Loucy (cell line): ENCODE results near the gene CPEB1.

ENCODE experiments used
- H2AFZ ChIP-seq: fragments of 200-600 bp; sonication (generic); 2 replicates; pipeline ENCODE4 v1.6.0; 2016; ENCODE audit warnings: antibody characterized with exemption, mild to moderate bottlenecking, low read length, moderate library complexity
- H3F3A ChIP-seq: fragments of 200-600 bp; 2 replicates; pipeline ENCODE4 v1.6.0; 2016; ENCODE audit warnings: antibody characterized with exemption, low read depth, mild to moderate bottlenecking
- H3K27me3 ChIP-seq: fragments of 200-600 bp; sonication (generic); 2 replicates; pipeline ENCODE4 v1.6.1; 2014; ENCODE audit warnings: low read length, mild to moderate bottlenecking; ENCODE audit not compliant: insufficient read depth, poor library complexity, severe bottlenecking
- H3K36me3 ChIP-seq: fragments of 200-600 bp; sonication (generic); 2 replicates; pipeline ENCODE4 v1.6.1; 2016; ENCODE audit warnings: low read length; ENCODE audit not compliant: insufficient read depth
- H3K4me1 ChIP-seq: fragments of 200-600 bp; sonication (generic); 2 replicates; pipeline ENCODE4 v1.5.1; 2014; ENCODE audit warnings: low read length, mild to moderate bottlenecking; ENCODE audit not compliant: insufficient read depth, poor library complexity, severe bottlenecking
- H3K4me2 ChIP-seq: fragments of 200-600 bp; sonication (generic); 2 replicates; pipeline ENCODE4 v1.6.0; 2014; ENCODE audit warnings: antibody characterized with exemption, low read length, low read depth, mild to moderate bottlenecking; ENCODE audit not compliant: poor library complexity, severe bottlenecking
- H3K4me3 ChIP-seq: fragments of 200-600 bp; sonication (generic); 2 replicates; pipeline ENCODE4 v1.5.1; 2014; ENCODE audit warnings: low read length, mild to moderate bottlenecking, mixed read lengths; ENCODE audit not compliant: poor library complexity, severe bottlenecking
- H3K79me2 ChIP-seq: fragments of 200-600 bp; sonication (generic); 2 replicates; pipeline ENCODE4 v1.6.1; 2014; ENCODE audit warnings: low read length; ENCODE audit not compliant: insufficient read depth
- H3K9ac ChIP-seq: fragments of 200-600 bp; sonication (generic); 2 replicates; pipeline ENCODE4 v1.6.0; 2014; ENCODE audit warnings: mild to moderate bottlenecking, low read depth, low read length, moderate library complexity; ENCODE audit not compliant: poor library complexity, severe bottlenecking
- H3K9me2 ChIP-seq: fragments of 200-600 bp; sonication (generic); replicated peaks from 2 replicates; pipeline ENCODE4 v1.6.1; 2016; ENCODE audit warnings: low read depth, low read length, mixed read lengths
- H3K9me3 ChIP-seq: fragments of 200-600 bp; sonication (generic); 2 replicates; pipeline ENCODE4 v1.6.1; 2014; ENCODE audit warnings: mild to moderate bottlenecking, antibody characterized with exemption, low read length, low read depth; ENCODE audit not compliant: insufficient read depth
- H4K20me1 ChIP-seq: fragments of 200-600 bp; sonication (generic); 2 replicates; pipeline ENCODE4 v1.6.0; 2014; ENCODE audit warnings: antibody characterized with exemption, low read length, mild to moderate bottlenecking; ENCODE audit not compliant: insufficient read depth, poor library complexity, severe bottlenecking
- EZH2phosphoT487 ChIP-seq: fragments of 200-600 bp; IDR thresholded peaks from 2 replicates; pipeline ENCODE4 v1.6.1; 2018; ENCODE audit warnings: antibody characterized with exemption, mild to moderate bottlenecking, moderate library complexity, borderline replicate concordance
- TF ChIP-seq, protein P1 (sequence below): fragments of 200-600 bp; sonication (generic); conservative IDR thresholded peaks from 2 replicates; pipeline ENCODE4 v1.5.1; 2014; ENCODE audit warnings: mild to moderate bottlenecking, antibody characterized with exemption, low read length

Gene CPEB1

DNA sequence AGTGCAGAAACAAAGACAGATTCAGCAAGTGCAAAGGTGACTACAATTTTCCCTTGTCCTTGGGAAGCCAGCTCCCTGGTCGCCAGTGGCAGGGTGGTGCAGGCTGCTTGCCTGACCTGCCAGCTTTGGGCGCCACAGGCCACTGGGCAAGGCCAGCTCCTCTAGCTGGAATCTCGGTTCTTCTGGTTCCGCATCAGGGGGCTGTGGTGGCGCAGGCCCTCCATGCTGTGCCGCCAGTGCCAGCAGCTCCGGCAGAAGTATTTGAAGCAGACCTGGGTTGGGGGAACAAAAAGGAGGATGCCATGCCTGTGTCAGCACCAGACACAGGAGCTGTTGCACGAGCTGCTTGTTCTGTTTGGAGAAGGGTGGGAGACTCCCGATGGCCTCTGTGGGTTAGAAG lies 102.7 kb downstream of the CPEB1 start:
- Histone ChIP-seq H2AFZ (no peak overlapping the region), H4K20me1 (peaks cover 8% of the 10 kb centered on the region), H3K4me2 (no peak overlapping the region), H3K4me1 (no peaks in the 10 kb centered on the region), H3K79me2 (peaks cover 16% of the 10 kb centered on the region), H3K9me3 (no peaks in the 10 kb centered on the region), H3K27me3 (peaks cover 9% of the 10 kb centered on the region), H3F3A (no peaks in the 10 kb centered on the region), H3K9ac (no peak overlapping the region), H3K4me3 (no peak overlapping the region), H3K36me3 (0 out of 2 replicates have a peak, but pooled peaks cover 3% of the 10 kb centered on the region), H3K9me2 (no peaks in the 10 kb centered on the region)
- TF ChIP-seq, protein P1, sequence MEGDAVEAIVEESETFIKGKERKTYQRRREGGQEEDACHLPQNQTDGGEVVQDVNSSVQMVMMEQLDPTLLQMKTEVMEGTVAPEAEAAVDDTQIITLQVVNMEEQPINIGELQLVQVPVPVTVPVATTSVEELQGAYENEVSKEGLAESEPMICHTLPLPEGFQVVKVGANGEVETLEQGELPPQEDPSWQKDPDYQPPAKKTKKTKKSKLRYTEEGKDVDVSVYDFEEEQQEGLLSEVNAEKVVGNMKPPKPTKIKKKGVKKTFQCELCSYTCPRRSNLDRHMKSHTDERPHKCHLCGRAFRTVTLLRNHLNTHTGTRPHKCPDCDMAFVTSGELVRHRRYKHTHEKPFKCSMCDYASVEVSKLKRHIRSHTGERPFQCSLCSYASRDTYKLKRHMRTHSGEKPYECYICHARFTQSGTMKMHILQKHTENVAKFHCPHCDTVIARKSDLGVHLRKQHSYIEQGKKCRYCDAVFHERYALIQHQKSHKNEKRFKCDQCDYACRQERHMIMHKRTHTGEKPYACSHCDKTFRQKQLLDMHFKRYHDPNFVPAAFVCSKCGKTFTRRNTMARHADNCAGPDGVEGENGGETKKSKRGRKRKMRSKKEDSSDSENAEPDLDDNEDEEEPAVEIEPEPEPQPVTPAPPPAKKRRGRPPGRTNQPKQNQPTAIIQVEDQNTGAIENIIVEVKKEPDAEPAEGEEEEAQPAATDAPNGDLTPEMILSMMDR = no peak
- no peak for TF ChIP-seq EZH2phosphoT487

DNA sequence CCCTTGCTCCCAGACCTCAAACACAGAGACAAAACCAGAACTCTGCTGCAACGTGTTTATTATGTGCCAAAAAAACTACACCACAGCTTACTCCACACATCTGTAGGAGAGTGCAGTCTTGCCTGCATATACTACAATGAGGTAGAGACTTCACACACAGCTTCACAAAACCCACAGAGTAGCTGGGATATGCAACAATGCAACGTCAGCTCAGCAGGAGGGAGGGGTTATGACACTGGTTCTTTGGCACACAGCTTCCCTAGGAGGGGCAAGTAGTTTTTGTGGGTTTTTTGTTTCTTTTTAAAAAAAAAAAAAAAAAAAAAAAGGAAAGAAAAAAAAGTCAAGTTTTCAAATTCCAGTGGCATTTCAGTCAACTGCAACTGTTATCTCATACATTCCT lies 104.0 kb downstream of the CPEB1 start:
- Histone ChIP-seq H3K27me3 (peaks cover 10% of the 10 kb centered on the region), H3F3A (no peaks in the 10 kb centered on the region), H3K9me2 (no peaks in the 10 kb centered on the region), H2AFZ (no peak overlapping the region), H3K9me3 (no peaks in the 10 kb centered on the region), H3K4me3 (no peak overlapping the region), H3K4me1 (peaks cover 8% of the 10 kb centered on the region), H3K9ac (no peak overlapping the region), H4K20me1 (peaks cover 20% of the 10 kb centered on the region), H3K79me2 (peaks cover 29% of the 10 kb centered on the region), H3K36me3 (peaks cover 10% of the 10 kb centered on the region; the same call in 1 of the 2 replicates), H3K4me2 (no peak overlapping the region)
- TF ChIP-seq, protein P1 = no peak
- TF ChIP-seq EZH2phosphoT487 = no peak

DNA sequence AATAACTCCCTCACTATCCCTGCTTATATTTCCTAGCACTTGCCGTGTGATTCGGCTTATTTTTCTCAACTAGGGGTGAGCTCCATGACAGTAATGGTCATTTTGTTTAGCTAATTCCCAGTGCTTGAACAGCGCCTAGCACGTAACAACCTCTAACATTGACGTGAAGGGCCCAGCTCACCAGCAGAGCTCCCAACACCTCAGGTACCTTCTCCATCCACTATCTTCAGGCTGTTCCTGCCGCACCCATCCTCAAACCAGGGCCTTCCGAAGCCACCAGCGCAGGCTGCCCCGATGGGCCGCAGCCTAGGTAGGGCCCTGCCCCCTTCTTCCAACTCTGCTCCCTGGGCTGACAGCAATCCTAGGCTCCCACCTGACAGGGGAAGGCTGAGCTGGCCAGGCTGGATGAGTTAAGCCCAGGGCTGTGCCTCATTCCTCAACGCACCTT lies 106.2 kb downstream of the CPEB1 start:
- Histone ChIP-seq H3F3A (0 out of 2 replicates have a peak, but pooled peaks cover 4% of the 10 kb centered on the region), H3K4me3 (peak overlapping the region; percentile 99), H3K9me3 (no peaks in the 10 kb centered on the region), H3K36me3 (peaks cover 31% of the 10 kb centered on the region; the same call in 1 of the 2 replicates), H3K27me3 (peaks cover 10% of the 10 kb centered on the region), H3K9me2 (no peaks in the 10 kb centered on the region), H3K79me2 (peaks cover 50% of the 10 kb centered on the region), H3K4me1 (peaks cover 23% of the 10 kb centered on the region), H3K9ac (peak overlapping the region; percentile 99), H2AFZ (peak overlapping the region; percentile 79), H4K20me1 (peaks cover 42% of the 10 kb centered on the region), H3K4me2 (peak overlapping the region; percentile 78)
- TF ChIP-seq EZH2phosphoT487 = no peak
- TF ChIP-seq, protein P1 = no peak
